ENCODE results near the gene WDR48. TPM values are rescaled to one million over a fixed set of nuclear protein-coding genes. Genes with fewer than 3 reads are reported as not detected.

The WDR48 gene
- total RNA-seq, 3 donors from 2014 or later, result 26.2 to 31.3 (median 29.8) TPM

DNA sequence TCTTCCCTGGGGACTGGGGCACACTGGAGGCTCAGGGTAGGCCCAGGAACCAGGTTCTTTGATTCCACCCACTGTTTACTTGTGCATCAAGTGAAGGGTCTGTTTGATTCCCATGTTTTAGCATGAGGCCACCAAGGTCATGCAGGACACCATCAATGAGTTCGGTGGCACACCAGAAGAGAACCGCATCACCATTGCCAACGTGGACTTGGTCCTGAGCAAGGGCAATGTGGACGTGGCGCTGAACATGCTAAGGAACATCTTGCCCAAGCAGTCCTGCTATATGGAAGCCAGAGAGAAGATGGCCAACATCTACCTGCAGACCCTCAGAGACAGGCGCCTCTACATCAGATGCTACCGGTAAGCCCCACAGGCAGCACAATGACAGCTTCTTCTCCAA lies 77.1 kb downstream of the WDR48 start:
- H3K36me3 Mint-ChIP-seq (ENCODE audit: insufficient read depth), result no peaks in the 10 kb centered on the region
- no peaks in the 10 kb centered on the region for H3K27me3 Mint-ChIP-seq (ENCODE audit: low read depth)
- no peak for ATAC-seq
- no peak overlapping the region for H3K4me3 Mint-ChIP-seq
- H3K4me1 Mint-ChIP-seq (ENCODE audit: low read depth), result peaks cover 21% of the 10 kb centered on the region
- DNase-seq, result no peak
- H3K9me3 Mint-ChIP-seq, result no peaks in the 10 kb centered on the region

DNA sequence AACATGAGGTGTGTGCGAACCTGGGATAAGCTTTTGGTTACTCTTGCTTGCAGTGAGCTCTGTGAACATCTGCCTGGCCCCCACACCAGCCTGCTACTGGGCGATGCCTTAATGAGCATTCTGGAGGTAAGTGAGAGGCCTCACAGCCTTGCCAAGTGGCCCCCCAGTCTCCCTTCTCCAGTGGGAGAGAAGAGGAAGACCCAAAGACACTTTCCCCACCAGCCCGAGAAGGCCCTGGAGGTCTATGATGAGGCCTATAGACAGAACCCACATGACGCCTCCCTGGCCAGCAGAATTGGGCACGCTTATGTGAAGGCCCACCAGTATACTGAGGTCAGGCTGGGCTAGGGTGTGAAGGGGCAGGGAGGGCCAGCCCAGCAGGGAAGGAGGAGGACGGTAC lies 78.2 kb downstream of the WDR48 start:
- Mint-ChIP-seq H3K9me3 (no peaks in the 10 kb centered on the region), H3K27me3 (ENCODE audit: low read depth) (no peaks in the 10 kb centered on the region), H3K4me3 (no peak overlapping the region), H3K36me3 (ENCODE audit: insufficient read depth) (no peaks in the 10 kb centered on the region), H3K4me1 (ENCODE audit: low read depth) (peaks cover 21% of the 10 kb centered on the region)
- ATAC-seq, result no peak
- DNase-seq, result no peak

DNA sequence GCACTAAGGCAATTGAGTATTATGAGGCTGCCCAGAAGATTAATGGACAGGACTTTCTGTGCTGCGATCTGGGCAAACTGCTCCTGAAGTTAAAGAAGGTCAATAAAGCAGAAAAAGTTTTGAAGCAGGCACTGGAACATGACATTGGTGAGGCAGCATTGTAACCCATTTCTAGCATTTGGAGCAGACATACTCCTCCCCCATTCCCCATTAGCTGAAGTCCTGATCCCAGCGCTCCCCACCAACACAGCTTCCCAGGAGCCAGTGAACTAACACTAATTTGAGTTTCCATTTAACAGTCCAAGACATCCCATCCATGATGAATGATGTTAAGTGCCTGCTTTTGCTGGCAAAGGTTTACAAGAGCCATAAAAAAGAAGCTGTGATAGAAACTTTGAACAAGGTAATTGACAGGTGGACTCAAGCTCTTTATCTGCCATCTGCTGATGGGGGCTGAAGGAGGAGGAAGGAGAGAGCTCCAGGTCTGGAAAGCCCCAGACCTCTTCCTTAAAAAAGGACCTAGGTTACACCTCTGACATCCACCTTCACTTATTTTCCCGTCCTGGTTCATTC lies 79.0 kb downstream of the WDR48 start:
- DNase-seq, result no peak
- H3K4me3 Mint-ChIP-seq, result no peak overlapping the region
- H3K36me3 Mint-ChIP-seq (ENCODE audit: insufficient read depth), result no peaks in the 10 kb centered on the region
- ATAC-seq, result no peak
- H3K4me1 Mint-ChIP-seq (ENCODE audit: low read depth), result peaks cover 21% of the 10 kb centered on the region
- H3K27me3 Mint-ChIP-seq (ENCODE audit: low read depth), result no peaks in the 10 kb centered on the region
- no peaks in the 10 kb centered on the region for H3K9me3 Mint-ChIP-seq

DNA sequence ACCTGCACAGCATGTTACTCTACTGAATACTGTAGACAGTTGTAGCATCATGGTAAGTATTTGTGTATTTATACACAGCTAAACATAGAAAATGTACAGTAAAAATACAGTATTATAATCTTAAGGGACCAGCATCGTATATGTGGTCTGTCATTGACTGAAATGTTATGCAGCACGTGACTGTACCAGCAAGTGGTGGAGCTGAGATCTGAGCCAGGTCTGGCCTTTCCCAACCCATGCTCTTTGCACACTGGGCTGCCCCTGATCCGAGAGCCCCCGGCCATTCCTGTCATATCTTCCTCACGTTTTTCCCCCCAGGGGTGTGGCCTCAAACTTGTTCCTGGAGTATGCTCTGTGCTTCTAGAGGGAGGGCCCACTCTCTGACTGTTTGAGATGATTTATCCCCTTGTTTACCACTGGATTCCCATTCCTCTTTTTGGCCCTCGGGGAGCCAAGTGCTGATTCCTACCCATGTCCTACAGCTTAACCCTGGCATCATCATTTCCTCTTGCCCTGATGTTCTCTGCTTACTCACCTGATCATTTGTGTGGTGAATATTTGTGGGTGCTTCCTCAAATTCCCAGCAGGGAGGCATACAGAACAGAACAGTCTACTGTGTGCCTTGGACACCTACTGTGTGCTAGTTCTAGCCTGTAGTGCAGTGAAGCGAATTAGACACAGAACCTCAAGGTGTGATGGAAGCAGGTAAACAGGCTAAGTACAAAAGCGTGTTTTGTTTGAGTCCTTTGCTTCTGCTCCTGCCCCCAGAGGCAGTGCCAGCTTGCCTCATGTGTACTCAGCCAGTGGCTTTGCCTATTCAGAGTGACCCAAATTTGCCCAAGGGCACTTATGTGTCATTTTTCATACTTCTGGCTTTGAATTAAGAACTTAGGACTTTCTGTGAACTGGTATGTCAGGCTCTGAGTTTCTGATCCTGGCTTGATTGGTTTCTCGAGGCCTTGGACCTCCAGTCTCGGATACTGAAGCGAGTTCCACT lies 80.6 kb downstream of the WDR48 start:
- Mint-ChIP-seq H3K36me3 (ENCODE audit: insufficient read depth) (peaks cover under 1% of the 10 kb centered on the region), H3K4me3 (no peak overlapping the region), H3K9me3 (no peaks in the 10 kb centered on the region), H3K4me1 (ENCODE audit: low read depth) (peaks cover 13% of the 10 kb centered on the region), H3K27me3 (ENCODE audit: low read depth) (no peaks in the 10 kb centered on the region)
- no peak for DNase-seq
- ATAC-seq, result no peak

DNA sequence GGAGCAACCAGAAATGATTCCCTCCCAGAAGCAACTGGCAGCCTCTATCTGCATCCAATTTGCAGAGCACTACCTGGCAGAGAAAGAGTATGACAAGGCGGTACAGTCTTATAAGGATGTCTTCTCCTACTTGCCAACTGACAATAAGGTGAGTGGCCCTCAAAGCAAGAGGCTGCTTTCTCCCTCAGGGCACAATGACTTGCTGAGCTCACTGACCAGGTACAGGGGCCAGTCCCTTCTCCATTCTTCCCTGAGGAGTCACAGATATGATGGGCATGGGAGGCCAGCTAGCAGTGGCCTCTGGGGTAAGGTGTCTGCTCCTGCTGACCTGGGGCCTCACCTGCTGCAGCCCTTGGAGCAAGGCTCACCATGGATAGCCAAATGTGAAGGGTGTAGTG lies 81.3 kb downstream of the WDR48 start:
- no peak for ATAC-seq
- Mint-ChIP-seq H3K9me3 (no peaks in the 10 kb centered on the region), H3K4me3 (no peak overlapping the region), H3K36me3 (ENCODE audit: insufficient read depth) (peaks cover 4% of the 10 kb centered on the region), H3K4me1 (ENCODE audit: low read depth) (peaks cover 6% of the 10 kb centered on the region), H3K27me3 (ENCODE audit: low read depth) (no peaks in the 10 kb centered on the region)
- no peak for DNase-seq

DNA sequence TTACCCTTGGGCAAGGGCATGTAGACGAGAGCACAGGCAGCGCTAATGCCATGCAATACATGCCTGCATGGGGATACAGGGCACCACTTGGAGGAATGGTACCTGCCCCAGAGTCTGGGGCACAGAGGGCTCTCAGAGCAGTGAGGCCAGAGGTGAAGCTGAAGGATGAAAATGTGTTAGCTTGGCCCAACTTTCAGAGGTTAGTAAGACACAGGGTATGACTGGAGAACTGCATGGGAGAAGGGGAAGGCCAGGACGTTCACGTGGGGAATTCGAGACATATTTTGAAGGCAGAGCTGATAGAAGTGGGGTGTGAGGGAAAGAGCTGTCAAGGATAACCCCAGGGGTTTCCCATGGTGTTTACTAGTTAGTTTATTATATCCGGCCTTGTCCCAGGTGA lies 82.0 kb downstream of the WDR48 start:
- H3K4me1 Mint-ChIP-seq (ENCODE audit: low read depth), result peaks cover 6% of the 10 kb centered on the region
- H3K36me3 Mint-ChIP-seq (ENCODE audit: insufficient read depth), result peaks cover 4% of the 10 kb centered on the region
- H3K27me3 Mint-ChIP-seq (ENCODE audit: low read depth), result no peaks in the 10 kb centered on the region
- no peak overlapping the region for H3K4me3 Mint-ChIP-seq
- ATAC-seq, result no peak
- H3K9me3 Mint-ChIP-seq, result no peaks in the 10 kb centered on the region
- DNase-seq, result no peak

DNA sequence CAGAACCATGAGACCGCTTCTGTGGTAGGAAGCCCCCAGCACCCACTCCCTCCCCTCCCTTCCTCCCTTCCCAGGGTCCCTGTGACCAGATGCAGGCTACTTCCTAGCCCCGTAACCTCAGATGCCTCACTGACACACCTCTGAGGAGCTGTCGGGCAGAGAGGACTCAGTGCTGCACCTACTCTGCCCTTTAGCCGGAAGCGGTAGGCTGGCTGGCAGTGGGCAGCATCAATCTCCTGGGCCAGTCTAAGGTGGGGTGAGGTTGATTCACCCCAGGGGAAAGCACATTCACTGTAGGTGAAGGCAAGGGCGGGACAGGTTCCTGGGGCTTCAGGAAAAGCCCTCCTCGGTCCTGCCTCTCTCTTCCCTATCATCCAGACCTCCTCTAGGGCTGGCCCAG lies 82.5 kb downstream of the WDR48 start:
- H3K4me1 Mint-ChIP-seq (ENCODE audit: low read depth), result peaks cover 7% of the 10 kb centered on the region

DNA sequence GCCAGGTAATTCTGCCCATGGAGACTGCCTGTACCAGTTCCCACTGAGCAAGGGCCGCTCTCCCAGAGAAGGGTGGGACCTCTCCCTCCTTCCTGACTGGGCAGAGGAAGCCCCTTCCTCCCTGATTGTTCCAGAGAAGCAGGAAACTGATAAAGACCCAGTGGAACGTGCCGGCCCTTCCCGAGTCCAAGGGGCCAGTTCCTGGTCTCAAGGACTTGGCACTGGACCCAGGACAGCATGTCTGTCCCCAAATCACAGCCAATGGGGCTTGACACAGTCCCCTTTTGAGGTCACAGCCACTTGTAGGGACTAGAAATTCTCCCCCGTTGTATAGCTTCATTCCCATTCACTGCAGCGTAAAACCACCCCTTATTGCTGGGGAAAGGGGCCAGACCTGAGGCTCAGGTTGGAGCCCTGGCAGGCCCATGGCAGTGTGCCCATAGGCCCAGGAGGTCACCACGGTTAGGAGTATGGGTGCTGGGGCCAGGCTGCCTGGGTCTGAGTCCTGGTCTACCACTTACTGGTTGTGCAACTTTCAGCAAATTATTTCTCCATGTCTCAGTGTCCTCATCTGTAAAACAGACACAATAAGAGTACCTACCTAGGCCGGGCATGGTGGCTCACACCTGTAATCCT lies 83.5 kb downstream of the WDR48 start:
- H3K9me3 Mint-ChIP-seq, result no peaks in the 10 kb centered on the region
- ATAC-seq, result no peak
- peaks cover 4% of the 10 kb centered on the region for H3K36me3 Mint-ChIP-seq (ENCODE audit: insufficient read depth)

More for the DNA sequence above, 82.5 kb downstream of the WDR48 start:
- Mint-ChIP-seq H3K4me3 (no peak overlapping the region), H3K36me3 (ENCODE audit: insufficient read depth) (peaks cover 4% of the 10 kb centered on the region), H3K27me3 (ENCODE audit: low read depth) (no peaks in the 10 kb centered on the region), H3K9me3 (no peaks in the 10 kb centered on the region)
- ATAC-seq (no peak), DNase-seq (no peak)

DNA sequence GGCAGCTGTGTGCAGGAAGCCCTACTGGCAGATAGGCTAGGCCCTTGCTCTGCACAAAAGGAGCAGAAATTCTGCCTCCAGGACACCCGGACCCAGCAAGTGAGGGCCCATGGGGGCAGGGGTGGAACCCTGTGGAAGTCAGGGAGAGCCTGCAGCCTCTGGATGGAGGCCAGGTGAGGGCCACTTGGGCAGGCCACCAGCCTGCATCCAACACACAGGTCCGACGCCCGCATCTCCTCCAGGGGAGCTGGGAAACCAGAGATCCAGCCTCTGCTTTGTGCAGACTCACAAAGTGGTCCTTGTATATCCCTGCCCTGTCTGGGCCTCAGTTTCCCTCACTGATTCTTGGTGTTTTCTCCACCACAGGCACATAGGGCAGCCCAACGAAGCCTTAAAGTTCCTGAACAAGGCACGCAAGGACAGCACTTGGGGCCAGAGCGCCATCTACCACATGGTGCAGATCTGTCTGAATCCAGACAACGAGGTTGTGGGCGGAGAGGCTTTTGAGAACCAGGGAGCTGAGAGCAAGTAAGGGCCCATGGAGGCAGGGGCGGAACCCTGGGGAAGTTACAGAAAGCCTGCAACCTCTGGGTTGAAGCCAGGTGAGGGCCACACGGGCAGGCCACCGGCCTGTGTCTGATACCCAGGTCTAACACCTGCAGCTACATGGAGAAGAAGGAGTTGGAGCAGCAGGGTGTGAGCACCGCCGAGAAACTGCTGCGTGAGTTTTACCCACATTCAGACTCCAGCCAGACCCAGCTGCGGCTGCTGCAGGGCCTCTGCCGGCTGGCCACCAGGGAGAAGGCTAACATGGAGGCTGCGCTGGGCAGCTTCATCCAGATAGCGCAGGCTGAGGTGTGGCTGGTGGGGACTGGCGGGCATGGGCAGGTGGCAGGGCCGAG lies 85.0 kb downstream of the WDR48 start:
- peaks cover 19% of the 10 kb centered on the region for H3K36me3 Mint-ChIP-seq (ENCODE audit: insufficient read depth)
- DNase-seq (no peak), ATAC-seq (no peak)
- no peaks in the 10 kb centered on the region for H3K27me3 Mint-ChIP-seq (ENCODE audit: low read depth)
- H3K4me1 Mint-ChIP-seq (ENCODE audit: low read depth), result peaks cover 16% of the 10 kb centered on the region
- no peak overlapping the region for H3K4me3 Mint-ChIP-seq
- H3K9me3 Mint-ChIP-seq, result no peaks in the 10 kb centered on the region

More for the DNA sequence above, 83.5 kb downstream of the WDR48 start:
- Mint-ChIP-seq H3K27me3 (ENCODE audit: low read depth) (no peaks in the 10 kb centered on the region), H3K4me3 (no peak overlapping the region), H3K4me1 (ENCODE audit: low read depth) (peaks cover 8% of the 10 kb centered on the region)
- DNase-seq, result no peak

DNA sequence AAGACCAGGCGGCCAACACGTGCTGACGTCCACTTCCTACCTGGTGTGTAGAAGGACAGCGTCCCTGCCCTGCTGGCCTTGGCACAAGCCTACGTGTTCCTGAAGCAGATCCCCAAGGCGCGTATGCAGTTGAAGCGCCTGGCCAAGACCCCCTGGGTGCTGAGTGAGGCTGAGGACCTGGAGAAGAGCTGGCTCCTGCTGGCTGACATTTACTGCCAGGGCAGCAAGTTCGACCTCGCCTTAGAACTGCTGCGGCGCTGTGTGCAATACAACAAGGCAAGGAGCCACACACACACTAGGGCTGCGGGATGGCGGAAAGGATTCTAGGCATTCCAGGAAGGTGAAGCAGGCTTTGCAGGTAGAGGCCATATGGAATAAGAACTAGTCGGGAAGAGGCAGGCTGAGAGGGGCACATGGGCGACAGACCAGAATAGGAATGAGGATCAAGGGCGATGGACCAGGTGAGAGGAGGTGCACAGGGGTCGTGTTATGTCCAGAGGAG lies 85.7 kb downstream of the WDR48 start:
- H3K27me3 Mint-ChIP-seq (ENCODE audit: low read depth), result no peaks in the 10 kb centered on the region
- DNase-seq (no peak), ATAC-seq (no peak)
- H3K9me3 Mint-ChIP-seq, result no peaks in the 10 kb centered on the region
- no peak overlapping the region for H3K4me3 Mint-ChIP-seq
- H3K4me1 Mint-ChIP-seq (ENCODE audit: low read depth), result peaks cover 16% of the 10 kb centered on the region
- peaks cover 23% of the 10 kb centered on the region for H3K36me3 Mint-ChIP-seq (ENCODE audit: insufficient read depth)

DNA sequence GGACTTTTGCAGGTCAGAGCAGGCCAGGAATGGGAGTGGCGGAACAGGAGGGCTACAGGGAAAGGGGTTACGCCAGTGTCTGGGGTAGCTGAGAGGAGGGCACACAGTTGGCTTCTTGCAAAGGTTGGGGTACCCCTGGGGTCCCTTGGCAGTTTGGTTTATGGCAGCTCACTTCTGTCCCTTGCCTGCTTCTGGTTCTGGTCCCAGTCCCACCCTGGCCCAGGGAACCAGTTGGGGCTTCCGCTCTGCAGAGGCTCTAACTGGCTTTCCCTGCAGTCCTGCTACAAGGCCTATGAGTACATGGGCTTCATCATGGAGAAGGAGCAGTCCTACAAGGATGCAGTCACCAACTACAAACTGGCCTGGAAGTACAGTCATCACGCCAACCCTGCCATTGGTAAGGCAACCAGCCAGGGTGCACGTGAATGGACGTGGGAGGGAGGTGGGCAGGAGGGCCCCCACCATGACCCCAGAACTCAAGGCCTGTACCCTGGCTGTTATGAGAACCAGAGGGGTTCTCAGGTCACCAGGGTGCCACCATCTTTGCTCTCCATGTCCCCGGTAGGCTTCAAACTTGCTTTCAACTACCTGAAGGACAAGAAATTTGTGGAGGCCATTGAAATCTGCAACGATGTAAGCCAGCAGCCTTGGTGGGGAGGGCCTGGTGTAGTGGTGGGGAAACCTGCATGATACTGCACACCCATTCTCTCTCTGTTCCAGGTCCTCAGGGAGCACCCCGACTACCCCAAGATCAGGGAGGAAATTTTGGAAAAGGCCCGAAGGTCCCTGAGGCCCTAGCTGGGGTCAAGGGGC lies 86.4 kb downstream of the WDR48 start:
- Mint-ChIP-seq H3K4me3 (no peak overlapping the region), H3K27me3 (ENCODE audit: low read depth) (no peaks in the 10 kb centered on the region), H3K36me3 (ENCODE audit: insufficient read depth) (peaks cover 28% of the 10 kb centered on the region), H3K4me1 (ENCODE audit: low read depth) (peaks cover 22% of the 10 kb centered on the region), H3K9me3 (no peaks in the 10 kb centered on the region)
- ATAC-seq (no peak), DNase-seq (no peak)

DNA sequence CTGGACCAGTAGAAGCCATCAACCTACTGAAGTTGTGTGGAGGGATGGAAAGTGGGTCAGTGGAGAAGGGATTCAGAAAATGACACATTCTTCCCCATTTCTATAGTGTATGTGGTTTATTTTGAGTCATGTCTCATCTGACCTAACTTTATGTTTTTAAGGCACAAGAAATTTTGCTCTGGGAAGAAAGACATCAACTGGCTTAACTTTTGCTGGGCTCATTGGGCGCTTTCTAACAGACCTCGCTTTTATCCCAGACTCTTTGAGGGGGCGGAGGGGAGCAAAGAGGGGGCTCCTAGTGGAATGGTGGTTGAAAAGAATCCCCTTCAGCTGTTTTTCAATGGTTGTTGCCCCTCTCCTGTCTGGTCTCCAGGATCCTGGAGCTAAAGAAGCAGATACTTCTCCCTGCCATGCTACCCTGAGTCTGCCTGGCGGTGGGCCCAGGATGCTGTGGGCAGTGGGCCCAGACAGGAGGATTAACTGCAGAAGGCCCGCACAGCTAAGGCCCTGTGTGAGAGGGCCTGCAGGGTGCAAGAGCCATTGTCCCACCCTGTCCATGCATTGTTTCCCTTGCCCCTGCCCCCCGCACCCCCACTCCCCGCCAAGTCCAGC lies 87.1 kb downstream of the WDR48 start:
- ATAC-seq (peak; percentile 32 to 33), DNase-seq (no peak)
- H3K27me3 Mint-ChIP-seq (ENCODE audit: low read depth), result no peaks in the 10 kb centered on the region
- peaks cover 32% of the 10 kb centered on the region for H3K36me3 Mint-ChIP-seq (ENCODE audit: insufficient read depth)
- H3K9me3 Mint-ChIP-seq, result no peaks in the 10 kb centered on the region
- H3K4me1 Mint-ChIP-seq (ENCODE audit: low read depth), result peaks cover 22% of the 10 kb centered on the region
- H3K4me3 Mint-ChIP-seq, result no peak overlapping the region

DNA sequence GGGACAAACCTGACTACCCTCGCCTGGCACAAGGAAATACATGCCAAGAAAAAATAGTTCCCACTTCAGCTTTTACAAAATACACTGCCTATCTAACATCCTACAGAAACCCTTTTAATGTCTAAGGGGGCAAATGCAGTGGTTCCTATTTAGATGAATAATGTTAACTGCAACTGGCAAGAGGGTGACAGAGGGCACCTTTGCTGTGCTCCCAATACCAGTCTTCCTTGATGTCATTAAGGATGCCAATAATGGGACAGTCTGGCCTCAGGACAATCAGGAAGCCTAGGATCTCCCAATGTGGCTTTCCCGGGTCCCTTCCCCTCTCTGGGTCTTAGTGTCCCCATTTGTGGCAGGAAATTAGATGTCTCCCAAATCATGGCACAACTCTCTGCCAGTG lies 87.6 kb downstream of the WDR48 start:
- H3K4me3 Mint-ChIP-seq, result no peak overlapping the region
- ATAC-seq, result no peak

More for the DNA sequence above, 87.6 kb downstream of the WDR48 start:
- DNase-seq, result no peak
- Mint-ChIP-seq H3K4me1 (ENCODE audit: low read depth) (peaks cover 23% of the 10 kb centered on the region), H3K9me3 (no peaks in the 10 kb centered on the region), H3K27me3 (ENCODE audit: low read depth) (no peaks in the 10 kb centered on the region), H3K36me3 (ENCODE audit: insufficient read depth) (peaks cover 37% of the 10 kb centered on the region)

Data from activated T-cell treated with anti-CD3 and anti-CD28 coated beads, Interleukin-2, amount 50 U/mL, for 4 hours (primary cell).